IMR-90 (cell line): ENCODE data around the gene COL19A1. TPM values are rescaled to one million over a fixed set of nuclear protein-coding genes. Genes with fewer than 3 reads are reported as not detected.

Experiments used
- ATAC-seq: fragments of 200-7000 bp; cut with Tn5 transposase; 2 replicates; pipeline ENCODE4 v1.9.1; 2020; ENCODE audit warnings: low read depth, mild to moderate bottlenecking, moderate library complexity
- BruUV-seq: library from RNA; stranded (reverse); fragments of 400-500 nt; replicated peaks from 2 replicates; lab custom pipeline; 2021; lab: Mats Ljungman, UMichigan
- CTCF ChIA-PET: fragments of 300-600 bp; formaldehyde crosslinking; extraction: SDS; loops from one replicate; lab custom pipeline; 2021; ENCODE audit warnings: antibody characterized with exemption; lab: Yijun Ruan, JAX
- POLR2A ChIA-PET: fragments of 300-600 bp; sonication (Branson Sonifier 250); formaldehyde crosslinking; loops from one replicate; lab custom pipeline; 2022; ENCODE audit warnings: antibody characterized with exemption; ENCODE audit not compliant: unreplicated experiment; lab: Charles Lee
- DNase-seq: peaks from one replicate; pipeline ENCODE4 v3.0.0; 2013
- H2AFZ ChIP-seq: replicated peaks from 2 replicates; pipeline ENCODE3; 2013; ENCODE audit warnings: low read length, mild to moderate bottlenecking; ENCODE audit not compliant: poor library complexity
- H2AK5ac ChIP-seq: 2 replicates; pipeline ENCODE4 v1.6.1; 2013; ENCODE audit warnings: low read depth, low read length, inconsistent platforms
- H2AK9ac ChIP-seq: replicated peaks from 2 replicates; pipeline ENCODE3; 2013; ENCODE audit warnings: mild to moderate bottlenecking, low read depth, low read length, moderate library complexity; ENCODE audit not compliant: poor library complexity
- H2BK120ac ChIP-seq: 2 replicates; pipeline ENCODE4 v1.6.1; 2013; ENCODE audit warnings: low read depth, low read length, inconsistent platforms
- H2BK15ac ChIP-seq: 3 replicates; pipeline ENCODE4 v1.6.1; 2013; ENCODE audit warnings: low read depth, low read length, inconsistent platforms
- H2BK20ac ChIP-seq: 2 replicates; pipeline ENCODE4 v1.6.1; 2013; ENCODE audit warnings: low read depth, mild to moderate bottlenecking, inconsistent platforms, low read length, moderate library complexity
- H2BK5ac ChIP-seq: 2 replicates; pipeline ENCODE4 v1.6.1; 2013; ENCODE audit warnings: mild to moderate bottlenecking, low read depth, low read length, inconsistent platforms; ENCODE audit not compliant: poor library complexity, severe bottlenecking
- H3K14ac ChIP-seq: replicated peaks from 2 replicates; pipeline ENCODE4 v1.6.1; 2013; ENCODE audit warnings: low read depth, low read length, inconsistent platforms
- H3K18ac ChIP-seq: 2 replicates; pipeline ENCODE4 v1.6.1; 2013; ENCODE audit warnings: low read depth, low read length, control low read depth
- H3K23ac ChIP-seq: 2 replicates; pipeline ENCODE4 v1.6.1; 2013; ENCODE audit warnings: low read depth, low read length, inconsistent platforms
- H3K27ac ChIP-seq: 2 replicates; pipeline ENCODE4 v1.5.1; 2013; ENCODE audit warnings: mild to moderate bottlenecking, control low read depth, low read length; ENCODE audit not compliant: insufficient read depth
- H3K27me3 ChIP-seq: 2 replicates; pipeline ENCODE4 v1.6.1; 2013; ENCODE audit warnings: low read length; ENCODE audit not compliant: control insufficient read depth, insufficient read depth
- H3K36me3 ChIP-seq: 2 replicates; pipeline ENCODE4 v1.6.1; 2013; ENCODE audit warnings: low read length, mixed read lengths; ENCODE audit not compliant: control insufficient read depth, insufficient read depth
- H3K4ac ChIP-seq: 2 replicates; pipeline ENCODE4 v1.6.1; 2013; ENCODE audit warnings: low read depth, low read length, inconsistent platforms
- H3K4me1 ChIP-seq: 2 replicates; pipeline ENCODE4 v1.6.1; 2013; ENCODE audit warnings: low read length, mixed read lengths; ENCODE audit not compliant: control insufficient read depth, insufficient read depth
- H3K4me2 ChIP-seq: 2 replicates; pipeline ENCODE4 v1.6.1; 2013; ENCODE audit warnings: low read depth, mild to moderate bottlenecking, control low read depth, low read length, moderate library complexity
- H3K4me3 ChIP-seq: 2 replicates; pipeline ENCODE4 v1.5.1; 2013; ENCODE audit warnings: low read depth, mild to moderate bottlenecking, control low read depth, low read length, moderate library complexity; ENCODE audit not compliant: insufficient read depth
- H3K56ac ChIP-seq: 2 replicates; pipeline ENCODE4 v1.6.1; 2013; ENCODE audit warnings: low read length, inconsistent platforms; ENCODE audit not compliant: insufficient read depth; ENCODE audit errors: extremely low read depth
- H3K79me1 ChIP-seq, 2 experiments: 2 replicates each; pipeline ENCODE4 v1.6.1; 2013; ENCODE audit warnings: low read length in 2 of 2, inconsistent platforms in 1 of 2, low read depth in 1 of 2
- H3K9ac ChIP-seq: 2 replicates; pipeline ENCODE4 v1.6.1; 2013; ENCODE audit warnings: low read depth, low read length, control low read depth
- H3K9me1 ChIP-seq: 2 replicates; pipeline ENCODE4 v1.6.1; 2013; ENCODE audit warnings: low read length, inconsistent platforms; ENCODE audit not compliant: insufficient read depth
- H3K9me3 ChIP-seq: 2 replicates; pipeline ENCODE4 v1.6.1; 2013; ENCODE audit warnings: low read length; ENCODE audit not compliant: control insufficient read depth, insufficient read depth
- H4K20me1 ChIP-seq: 2 replicates; pipeline ENCODE4 v1.6.1; 2013; ENCODE audit warnings: low read length, inconsistent platforms; ENCODE audit not compliant: insufficient read depth
- H4K5ac ChIP-seq: 2 replicates; pipeline ENCODE4 v1.6.1; 2013; ENCODE audit warnings: mild to moderate bottlenecking, low read depth, low read length, control low read depth
- H4K8ac ChIP-seq, 2 experiments: 2 replicates each; pipeline ENCODE4 v1.6.1; 2013; ENCODE audit warnings: low read depth in 2 of 2, low read length in 2 of 2, control low read depth in 1 of 2, inconsistent platforms in 1 of 2
- H4K91ac ChIP-seq: 2 replicates; pipeline ENCODE4 v1.6.1; 2013; ENCODE audit warnings: low read depth, low read length, inconsistent platforms; ENCODE audit not compliant: insufficient read depth
- MAFK ChIP-seq: IDR thresholded peaks from 2 replicates; pipeline ENCODE4 v1.6.1; 2012; ENCODE audit warnings: low read depth, low read length, improper control_type of control experiment
- WGBS, 2 experiments: methylation state at CpG; one replicate each; pipeline versions ENCODE4 v1.1.5 to v1.1.7; 2013; ENCODE audit warnings: missing lambda C conversion rate in 2 of 2; ENCODE audit not compliant: insufficient read length in 1 of 2; ENCODE audit errors: extremely low coverage in 2 of 2; 5-methylcytosine and 5-hydroxymethylcytosine counted together
- dilution Hi-C: fragments of 300-500 bp; cut with HindIII; formaldehyde crosslinking; loops from one replicate; pipeline ENCODE4 v1.14.3; 2018; ENCODE audit warnings: low sequenced_read_pairs; ENCODE audit not compliant: unreplicated experiment
- in situ Hi-C: fragments of 300-500 bp; cut with MboI; formaldehyde crosslinking; loops from 3 replicates; pipeline ENCODE4 v1.14.3; 2019; ENCODE audit warnings: low sequenced_read_pairs, inconsistent platforms, mixed read lengths
- intact Hi-C: fragments of 100-400 bp; cut with micrococcal nuclease; formaldehyde crosslinking; loops from 2 replicates; pipeline ENCODE4 v1.10.0; 2022
- polyA plus RNA-seq, 3 experiments: library from polyadenylated mRNA; depleted of rRNA; stranded (reverse); fragments of >200 nt; gene quantifications; 2 replicates each; pipeline ENCODE4 v1.2.3, GENCODE V29; 2012; ENCODE audit warnings: low replicate concordance in 1 of 3
- total RNA-seq: library from RNA; depleted of rRNA; stranded (reverse); fragments of >200 nt; gene quantifications from 2 replicates; pipeline ENCODE4 v1.2.3, GENCODE V29; 2012

COL19A1 gene
- total and polyA plus RNA-seq, 2 of the 4 experiments (the other 2 are of a cell fraction): under 0.01 TPM; not detected in 1

- H4K91ac ChIP-seq: no peak overlapping the region
- intact Hi-C loops: no loop called here
- no peak overlapping the region for H3K56ac ChIP-seq
- H2AK9ac ChIP-seq: no peak overlapping the region
- dilution Hi-C loops: no loop called here
- no peak overlapping the region for H3K4ac ChIP-seq
- H3K4me1 ChIP-seq: no peaks in the 10 kb centered on the region; the same call in 1 of the 2 replicates
- DNase-seq (no peak), ATAC-seq (no peak)
- H4K8ac ChIP-seq: no peak overlapping the region
- H2BK15ac ChIP-seq: no peak overlapping the region
- BruUV-seq: no TSS peak
- no peak overlapping the region for H2AK5ac ChIP-seq
- no peak overlapping the region for H3K4me2 ChIP-seq
- 95% methylated on average over 3 of the region's 7 CpGs; no CpG with 5 or more reads in 1 of the 2 experiments for WGBS, 2 experiments
- H3K27me3 ChIP-seq: no peaks in the 10 kb centered on the region
- H3K36me3 ChIP-seq: no peaks in the 10 kb centered on the region
- H2BK120ac ChIP-seq: no peak overlapping the region
- no peaks in the 10 kb centered on the region for H4K20me1 ChIP-seq
- no peak overlapping the region for H3K23ac ChIP-seq
- ChIA-PET CTCF (no interaction called here), POLR2A (no interaction called here)
- no peak overlapping the region for H3K27ac ChIP-seq
- no peak overlapping the region; the same call in 1 of the 2 replicates for H3K18ac ChIP-seq
- no peak overlapping the region for H3K4me3 ChIP-seq
- H3K9me3 ChIP-seq: no peaks in the 10 kb centered on the region
- no peak for TF ChIP-seq MAFK
- H3K9me1 ChIP-seq: no peaks in the 10 kb centered on the region
- no peak overlapping the region for H2AFZ ChIP-seq
- no peak overlapping the region for H2BK5ac ChIP-seq
- H3K9ac ChIP-seq: no peak overlapping the region
- no peak overlapping the region for H2BK20ac ChIP-seq
- no peak overlapping the region for H4K5ac ChIP-seq
- H3K14ac ChIP-seq: no peak overlapping the region
- H3K79me1 ChIP-seq: no peaks in the 10 kb centered on the region
- in situ Hi-C loops: no loop called here
Measured at GRCh38 chr6:70234561-70235236, 368.3 kb downstream of the COL19A1 start.
